Kasumi-1 (cell line): ENCODE data around the gene TMEM254.
"Not testable (repeated sequence)": the region's sequence is repeated elsewhere in the genome, so short reads cannot be mapped to it uniquely, and the experiment has no call there.

Experiments
- DNase-seq, 2 experiments: peaks; one replicate each; lab custom pipeline; 2025; lab: John Stamatoyannopoulos, UW

The TMEM254 gene

GRCh38 chr10:80077869-80078447, 507 bp upstream of the TMEM254 start:
- no peak for DNase-seq

GRCh38 chr10:80079312-80079719, 851 bp downstream of the TMEM254 start:
- DNase-seq: no peak

- no peak for DNase-seq
Measured at GRCh38 chr10:80081026-80081425, 2.6 kb downstream of the TMEM254 start.

- DNase-seq: no peak
Measured at GRCh38 chr10:80081801-80082750, 3.6 kb downstream of the TMEM254 start.

- DNase-seq: no peak
Measured at GRCh38 chr10:80090121-80090520, 11.7 kb downstream of the TMEM254 start.

- DNase-seq: no peak
Measured at GRCh38 chr10:80094231-80094630, 15.8 kb downstream of the TMEM254 start.

GRCh38 chr10:80098272-80098671, 19.8 kb downstream of the TMEM254 start:
- not testable (repeated sequence) for DNase-seq

GRCh38 chr10:80099295-80099694, 20.8 kb downstream of the TMEM254 start:
- DNase-seq: not testable (repeated sequence)

GRCh38 chr10:80100116-80100515, 21.7 kb downstream of the TMEM254 start:
- DNase-seq: no peak

GRCh38 chr10:80100861-80101695, 22.6 kb downstream of the TMEM254 start:
- no peak for DNase-seq

GRCh38 chr10:80104066-80104926, 25.8 kb downstream of the TMEM254 start:
- no peak for DNase-seq

GRCh38 chr10:80108576-80109239, 30.2 kb downstream of the TMEM254 start:
- DNase-seq: no peak

- DNase-seq: no peak
Measured at GRCh38 chr10:80110986-80111385, 32.5 kb downstream of the TMEM254 start.

GRCh38 chr10:80118669-80119068, 40.2 kb downstream of the TMEM254 start:
- no peak for DNase-seq

GRCh38 chr10:80122110-80122710, 43.7 kb downstream of the TMEM254 start:
- no peak for DNase-seq

- DNase-seq: no peak
Measured at GRCh38 chr10:80122746-80123145, 44.3 kb downstream of the TMEM254 start.

- no peak for DNase-seq
Measured at GRCh38 chr10:80126876-80127275, 48.4 kb downstream of the TMEM254 start.

- no peak for DNase-seq
Measured at GRCh38 chr10:80131499-80131901, 53.0 kb downstream of the TMEM254 start.

- DNase-seq: no peak
Measured at GRCh38 chr10:80132299-80133139, 54.1 kb downstream of the TMEM254 start, which contains the start of gene PLAC9. TSS of gene PLAC9 (plus strand) at chr10:80132730. CDS start at chr10:80132763, 33 bp downstream.
